NAMALWA (cell line): ENCODE measurements around the gene ELK4.
A peak's percentile ranks its signal among the peaks of the same experiment; 100 is the strongest.

Experiments used
- DNase-seq: peaks from one replicate; pipeline ENCODE4 v3.0.0-alpha.2; 2015; ENCODE audit warnings: low spot score

The ELK4 gene

GRCh38 chr1:205631768-205632668 is at the start of gene ELK4:
TSS of gene ELK4 (minus strand) at chr1:205632011. CDS start at chr1:205623882, 8,129 bp downstream.
- peak; percentile 99 for DNase-seq

GRCh38 chr1:205681364-205681763 is 49.6 kb upstream of the ELK4 start:
- no peak for DNase-seq

DNA sequence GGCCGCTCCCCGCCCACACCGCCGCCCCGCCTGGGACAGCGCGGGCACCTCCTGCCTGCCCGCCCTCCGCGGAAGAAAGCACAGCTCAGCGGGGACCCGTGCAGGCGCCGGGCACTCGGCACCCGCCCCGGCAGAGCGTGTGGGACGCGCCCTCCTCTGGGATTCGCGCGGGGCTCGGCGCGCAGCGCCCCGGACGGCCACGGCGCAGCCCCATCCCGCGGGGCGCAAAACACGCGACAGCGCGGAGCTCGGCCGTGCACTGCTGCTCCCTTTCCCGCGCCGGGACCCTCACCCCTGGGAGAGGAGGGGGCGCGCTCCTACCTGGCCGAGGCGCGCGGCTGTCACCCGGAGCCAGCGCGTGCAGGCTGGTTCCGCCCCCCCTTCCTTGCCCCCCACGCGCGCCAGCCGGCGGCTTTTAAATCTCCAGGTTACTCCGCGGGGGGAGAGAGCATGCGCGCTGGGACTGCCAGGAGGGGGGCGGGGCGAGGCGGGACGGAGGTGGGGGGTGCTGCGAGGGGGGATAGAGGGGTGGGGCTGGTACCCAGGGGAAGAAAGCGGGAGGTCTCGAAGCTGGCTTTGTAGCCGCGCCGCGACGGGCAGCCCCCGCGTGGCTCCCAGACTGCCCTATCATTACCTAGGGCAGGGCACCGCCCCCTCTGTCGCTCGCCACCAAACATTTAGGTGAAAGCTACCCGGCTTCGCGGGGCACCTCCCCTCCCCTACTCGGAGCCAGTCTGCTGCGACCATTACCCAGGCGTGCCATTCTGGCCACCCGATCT is 48.5 kb upstream of the ELK4 start, which contains the start of gene SLC45A3:
Gene SLC45A3, minus strand, starts transcription at position 437 of the 779 bp plus-strand sequence. CDS start 15,853 bp downstream, outside the sequence.
- no peak for DNase-seq

- DNase-seq = no peak
Observed at GRCh38 chr1:205678286-205679111, 46.7 kb upstream of the ELK4 start.

GRCh38 chr1:205677167-205677566 is 45.4 kb upstream of the ELK4 start:
- no peak for DNase-seq

DNA sequence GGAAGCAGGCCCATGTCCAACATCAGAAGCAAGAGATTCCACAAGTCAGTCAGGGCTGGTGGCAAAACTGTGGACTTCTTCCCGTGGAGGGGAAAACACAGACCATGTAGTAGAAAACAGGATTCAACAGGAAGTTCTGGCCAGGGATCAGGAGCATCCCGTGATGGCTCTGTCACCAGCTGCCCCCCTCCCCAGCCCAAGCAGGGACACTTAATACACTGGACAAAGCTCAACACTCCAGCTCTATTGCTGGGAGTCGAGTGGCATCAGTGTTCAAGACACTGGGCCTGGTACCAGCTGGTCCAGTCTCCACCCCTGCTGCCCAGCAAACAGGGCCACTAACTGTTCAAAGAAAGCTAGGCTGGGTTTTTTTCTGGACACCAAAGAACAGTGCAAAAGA is 44.8 kb upstream of the ELK4 start:
- no peak for DNase-seq

DNA sequence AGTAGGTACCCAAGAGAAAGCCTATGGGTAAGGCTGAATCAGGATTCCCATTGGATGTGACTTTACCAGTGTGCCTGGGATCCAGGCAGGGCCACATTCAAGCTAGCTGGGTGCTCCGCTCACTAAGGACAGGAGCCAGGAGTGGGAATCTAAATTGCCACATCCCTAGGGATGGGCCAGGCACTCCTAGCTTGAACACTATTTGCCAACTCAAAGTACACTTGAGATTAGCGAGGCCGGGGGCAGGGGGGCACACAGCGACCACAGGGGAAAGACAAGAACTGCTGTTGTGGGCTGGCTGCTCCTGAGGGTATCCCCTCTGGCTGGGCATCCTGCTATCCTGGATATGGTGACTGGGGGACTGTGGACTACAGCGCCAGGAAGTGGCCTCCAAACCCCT is 44.2 kb upstream of the ELK4 start:
- no peak for DNase-seq

DNA sequence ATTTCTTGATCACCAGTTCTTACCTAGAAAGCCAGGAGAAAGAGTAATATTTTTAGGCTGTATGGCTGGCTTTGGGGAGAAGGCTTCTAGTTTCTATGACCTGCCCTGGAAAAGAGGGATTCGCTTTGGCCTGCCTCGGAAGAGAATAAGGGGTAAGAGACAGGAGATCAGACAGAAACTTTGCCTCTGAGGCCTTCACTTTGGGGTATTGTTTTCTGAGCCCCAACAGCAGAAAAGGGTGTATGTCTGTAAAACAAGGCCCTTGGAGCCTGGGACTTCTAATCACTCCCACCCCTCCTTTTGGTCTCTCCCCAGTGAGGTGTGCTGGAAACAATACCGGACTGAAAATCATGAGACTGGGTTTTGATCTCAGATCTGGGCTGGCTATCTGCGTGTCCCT is 43.4 kb upstream of the ELK4 start:
- DNase-seq = no peak

DNA sequence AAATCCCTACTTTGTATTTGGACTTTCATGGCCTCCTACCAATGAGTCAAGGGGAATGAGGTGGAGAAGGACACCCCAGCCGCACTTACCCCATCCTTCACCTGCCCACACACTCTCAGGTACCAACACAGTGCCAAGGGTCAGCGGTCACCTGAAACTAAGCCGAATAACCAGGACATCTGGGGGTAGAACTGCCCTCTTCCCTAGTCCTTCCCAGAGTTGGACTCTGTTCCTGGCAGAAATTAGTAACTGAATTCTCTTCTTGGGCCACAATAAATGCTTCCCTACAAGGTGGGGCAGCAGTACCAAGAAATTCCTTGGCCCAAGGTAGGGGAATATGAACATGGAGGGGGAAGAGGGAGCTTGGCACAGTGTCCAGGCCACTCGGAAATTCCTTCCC is 41.2 kb upstream of the ELK4 start:
- no peak for DNase-seq

GRCh38 chr1:205672395-205672889 is 40.6 kb upstream of the ELK4 start:
- DNase-seq = no peak

- DNase-seq = no peak
Observed at GRCh38 chr1:205670611-205671430, 39.0 kb upstream of the ELK4 start.

GRCh38 chr1:205670150-205670446 is 38.3 kb upstream of the ELK4 start:
- no peak for DNase-seq

DNA sequence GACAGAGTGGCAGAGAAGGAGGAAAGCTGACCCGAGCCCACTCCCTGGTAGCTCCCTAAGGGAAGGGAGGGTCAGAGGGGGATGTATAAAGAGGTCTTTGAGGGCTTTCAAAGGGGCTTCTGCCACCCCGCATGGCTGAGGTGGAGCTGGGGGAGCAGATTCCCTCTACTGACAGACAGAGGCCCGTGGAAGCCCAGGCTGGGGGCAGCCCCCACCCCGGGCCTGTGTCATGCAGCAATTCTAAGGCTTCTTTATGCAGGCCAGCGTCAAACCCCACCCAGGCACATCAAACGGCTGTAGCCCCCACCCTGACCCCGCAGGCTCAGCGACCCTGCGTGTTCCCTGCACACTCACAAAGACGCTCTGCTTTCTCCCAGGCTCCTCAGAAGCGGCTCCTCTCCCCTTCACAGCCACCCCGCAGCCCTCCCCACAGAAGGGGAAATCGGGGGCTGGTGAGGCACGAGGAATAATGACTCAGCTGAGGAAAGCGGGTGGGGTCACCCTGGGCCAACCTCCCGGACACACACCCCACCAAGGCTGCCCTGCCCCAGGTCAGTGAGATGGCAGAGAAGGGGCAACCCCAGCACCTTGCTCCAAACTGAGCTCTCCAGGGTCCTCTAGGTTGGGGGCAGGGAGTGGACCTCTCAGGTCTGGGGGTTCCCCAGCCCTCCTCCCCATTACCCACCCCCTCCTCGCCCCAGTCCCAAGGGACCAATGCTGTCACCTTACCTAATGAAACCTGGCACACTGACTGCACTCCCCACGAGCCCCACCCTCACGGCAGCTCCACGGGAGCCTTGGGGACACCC is 37.7 kb upstream of the ELK4 start:
- no peak for DNase-seq

DNA sequence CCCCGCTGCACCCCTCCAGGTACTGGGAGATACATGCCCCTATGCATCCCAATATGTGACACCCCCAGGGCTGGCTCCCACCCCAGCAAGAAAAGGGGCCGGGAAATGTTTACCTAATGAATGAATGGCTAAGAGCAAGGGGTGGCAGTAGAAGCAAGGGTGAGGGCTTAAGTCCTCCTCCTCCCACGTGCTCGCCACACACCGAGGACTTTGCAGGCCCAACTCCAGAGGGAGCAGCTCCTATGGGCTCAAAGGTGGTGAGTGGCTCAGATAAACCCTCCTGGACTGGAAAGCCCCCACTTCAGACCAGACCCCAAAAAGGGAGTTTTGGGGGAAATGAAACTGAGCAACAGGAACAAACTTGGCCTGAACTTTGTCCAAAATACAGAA is 37.1 kb upstream of the ELK4 start:
- DNase-seq = peak; percentile 47

DNA sequence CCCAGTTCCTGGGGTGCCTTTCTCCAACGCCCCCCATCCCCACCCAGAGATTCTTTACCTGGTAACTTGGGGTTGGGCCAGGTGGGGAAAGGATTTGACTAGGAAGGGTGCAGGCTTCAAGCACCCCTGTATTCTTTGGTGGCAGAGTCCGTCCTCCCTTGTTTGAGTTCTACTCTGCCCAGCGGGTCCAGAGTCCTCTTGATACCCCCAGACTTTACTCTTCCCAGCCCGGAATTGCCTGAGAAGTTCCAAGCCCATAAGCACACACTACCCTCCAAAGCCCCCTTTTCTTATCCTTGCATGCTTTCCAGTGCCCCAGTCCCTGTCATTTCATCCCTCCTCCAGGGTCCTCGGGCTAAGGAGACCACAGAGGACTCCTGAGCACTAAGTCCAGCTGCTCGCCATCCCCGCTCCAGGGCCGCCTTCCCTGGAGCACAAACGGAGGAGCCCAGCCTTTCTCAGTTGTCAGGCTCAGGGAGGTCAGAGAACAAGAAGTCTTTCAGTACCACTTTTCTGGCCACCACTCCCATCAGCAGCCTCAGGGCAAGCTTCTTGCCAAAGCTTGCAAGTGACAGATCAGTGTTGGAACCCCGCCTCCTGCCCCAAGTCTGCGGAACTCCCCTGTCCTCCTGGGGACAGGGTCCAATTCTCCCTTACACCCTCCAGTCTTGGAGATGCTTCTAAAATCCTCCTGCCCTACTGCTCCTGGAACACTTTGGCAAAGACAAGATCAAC is 36.3 kb upstream of the ELK4 start:
- no peak for DNase-seq

DNA sequence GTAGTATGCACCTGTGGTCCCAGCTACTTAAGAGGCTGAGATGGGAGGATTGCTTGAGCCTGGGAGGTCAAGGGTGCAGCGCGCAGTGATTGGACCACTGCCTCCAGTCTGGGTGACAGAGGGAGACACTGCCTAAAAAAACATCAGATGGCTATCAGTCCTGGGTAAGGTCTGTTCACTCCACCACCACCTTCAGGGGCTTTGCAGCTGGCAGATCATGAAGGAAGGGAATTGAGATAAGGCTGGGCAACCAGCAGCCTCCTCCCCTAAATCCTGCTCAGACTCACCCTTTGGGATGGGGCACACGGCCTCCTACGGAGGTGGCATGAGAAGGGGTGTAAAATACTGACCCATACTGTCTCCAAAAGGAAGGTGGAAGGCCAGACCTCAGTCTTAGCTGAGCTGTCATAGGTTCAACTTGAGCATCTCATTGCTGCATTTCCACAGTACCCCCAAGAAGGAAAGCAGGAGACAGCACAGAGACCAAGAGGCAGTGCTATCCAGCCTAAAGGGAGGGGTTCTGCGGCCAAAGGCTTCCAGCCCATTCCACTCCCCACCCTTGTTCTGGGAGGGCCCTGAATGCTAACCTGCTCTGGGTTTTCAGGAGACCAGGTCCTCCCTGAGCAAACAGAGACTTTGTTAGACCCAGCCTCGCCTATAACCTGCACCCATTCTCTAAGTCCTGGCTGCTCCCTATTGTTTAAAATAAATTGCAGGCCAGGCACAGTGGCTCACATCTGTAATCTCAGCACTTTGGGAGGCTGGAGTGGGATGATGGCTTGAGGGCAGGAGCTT is 34.8 kb upstream of the ELK4 start:
- DNase-seq = no peak

DNA sequence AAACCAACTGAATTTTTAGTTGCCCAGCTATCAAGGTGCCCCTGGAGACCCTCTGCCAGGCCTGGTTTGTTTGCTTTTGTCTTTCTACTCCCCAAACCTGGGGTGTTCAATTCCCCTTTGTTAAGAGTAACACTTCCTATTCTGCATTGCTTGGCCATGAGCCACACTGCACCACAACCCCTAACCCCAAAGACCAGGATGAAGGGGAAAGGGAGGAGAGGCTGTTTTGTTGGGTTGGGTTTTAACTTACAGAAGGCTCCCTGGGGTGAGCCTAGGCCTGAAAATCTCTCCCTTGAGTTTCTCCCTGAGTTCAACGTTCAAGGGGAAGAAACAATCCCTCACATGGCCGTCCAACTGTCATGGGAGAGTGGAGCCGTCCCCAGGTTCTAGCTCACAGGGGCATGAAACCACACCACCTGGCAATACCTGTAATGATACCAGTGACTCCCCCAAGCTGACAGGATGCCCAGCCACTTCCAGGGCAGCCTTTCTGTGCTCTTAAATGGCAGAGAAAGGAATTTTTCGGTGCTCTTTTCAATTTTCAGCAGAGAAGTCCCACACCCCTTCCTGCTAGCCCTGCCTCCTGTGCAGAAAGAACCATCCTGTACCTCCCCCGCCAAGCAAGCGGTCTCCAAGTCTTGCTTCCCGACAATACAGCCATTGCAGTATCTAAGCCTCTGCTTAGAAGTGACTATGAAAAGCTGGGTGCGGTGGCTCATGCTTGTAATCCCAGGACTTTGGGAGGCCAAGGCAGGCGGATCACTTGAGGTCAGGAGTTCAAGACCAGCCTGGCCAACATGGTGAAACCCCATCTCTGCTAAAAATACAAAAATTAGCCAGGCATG is 33.6 kb upstream of the ELK4 start:
- peak; percentile 41 for DNase-seq
